Common myeloid progenitor, CD34-positive (primary cell): ENCODE measurements around the gene RAB11FIP3.
"Not testable (repeated sequence)": the region's sequence is repeated elsewhere in the genome, so short reads cannot be mapped to it uniquely, and the experiment has no call there.

Experiments used
- CTCF ChIA-PET: fragments of 350-600 bp; sonication (Branson Sonifier 250); formaldehyde crosslinking; loops from one replicate; lab custom pipeline; 2021; ENCODE audit warnings: antibody characterized with exemption; lab: Charles Lee
- POLR2A ChIA-PET: fragments of 350-600 bp; sonication (Branson Sonifier 250); formaldehyde crosslinking; loops from one replicate; lab custom pipeline; 2021; ENCODE audit warnings: antibody characterized with exemption; lab: Charles Lee
- DNase-seq, 3 donors: peaks; one replicate each; pipeline versions ENCODE4 v3.0.0 to v3.0.0-alpha.2; 2013
- H3K27ac ChIP-seq, 2 experiments: 1 replicate in 1 of 2; 2 replicates in 1 of 2; pipeline ENCODE4 v1.7.0; 2013; ENCODE audit warnings: inconsistent platforms in 2 of 2, low read length in 2 of 2, mild to moderate bottlenecking in 2 of 2, low read depth in 1 of 2, moderate library complexity in 1 of 2; ENCODE audit not compliant: severe bottlenecking in 2 of 2, insufficient read depth in 1 of 2, poor library complexity in 1 of 2
- H3K27me3 ChIP-seq, 5 experiments: replicated peaks in 2 of 5; 1 replicate in 3 of 5; 2 replicates in 2 of 5; pipeline versions ENCODE4 v1.6.1 to v1.7.0; 2013; ENCODE audit warnings: low read length in 4 of 5, mild to moderate bottlenecking in 2 of 5, moderate library complexity in 2 of 5, inconsistent platforms in 1 of 5; ENCODE audit not compliant: insufficient read depth in 5 of 5, control insufficient read depth in 4 of 5
- H3K36me3 ChIP-seq, 4 experiments: 1 replicate in 2 of 4; 2 replicates in 2 of 4; pipeline versions ENCODE4 v1.6.1 to v1.7.0; 2013; ENCODE audit warnings: low read length in 3 of 4, control low read depth in 1 of 4, mild to moderate bottlenecking in 1 of 4; ENCODE audit not compliant: control insufficient read depth in 4 of 4, insufficient read depth in 4 of 4
- H3K4me1 ChIP-seq, 4 experiments: 1 replicate in 3 of 4; 2 replicates in 1 of 4; pipeline versions ENCODE4 v1.6.1 to v1.7.1; 2013; ENCODE audit warnings: low read length in 3 of 4, mild to moderate bottlenecking in 3 of 4, control low read depth in 1 of 4, inconsistent platforms in 1 of 4, moderate library complexity in 1 of 4; ENCODE audit not compliant: control insufficient read depth in 4 of 4, insufficient read depth in 4 of 4; ENCODE audit errors: control extremely low read depth in 1 of 4
- H3K4me3 ChIP-seq, 7 experiments: 1 replicate in 4 of 7; 2 replicates in 3 of 7; pipeline versions ENCODE4 v1.5.1 to v1.7.0; 2013; ENCODE audit warnings: mild to moderate bottlenecking in 7 of 7, low read length in 6 of 7, moderate library complexity in 6 of 7, inconsistent platforms in 2 of 7, low read depth in 2 of 7, control low read depth in 1 of 7; ENCODE audit not compliant: insufficient read depth in 4 of 7, control insufficient read depth in 1 of 7; ENCODE audit errors: extremely low read depth in 1 of 7
- H3K9me3 ChIP-seq, 5 experiments: 1 replicate in 4 of 5; 2 replicates in 1 of 5; pipeline versions ENCODE4 v1.6.1 to v1.7.1; 2013; ENCODE audit warnings: low read length in 4 of 5, mild to moderate bottlenecking in 2 of 5, inconsistent platforms in 1 of 5, low read depth in 1 of 5, moderate library complexity in 1 of 5; ENCODE audit not compliant: control insufficient read depth in 4 of 5, insufficient read depth in 2 of 5; ENCODE audit errors: control extremely low read depth in 1 of 5
- WGBS: methylation state at CpG from one replicate; pipeline ENCODE4 v1.1.5; 2013; ENCODE audit not compliant: insufficient coverage; 5-methylcytosine and 5-hydroxymethylcytosine counted together

Gene RAB11FIP3

GRCh38 chr16:473046-474043 is 47.9 kb downstream of the RAB11FIP3 start:
- no peaks in the 10 kb centered on the region for H3K27me3 ChIP-seq
- no peaks in the 10 kb centered on the region for H3K9me3 ChIP-seq
- peaks cover 0 to 18% (median 2%) of the 10 kb centered on the region in 4 experiments for H3K36me3 ChIP-seq
- 98% methylated on average over 29 of the region's 32 CpGs for WGBS
- no peak overlapping the region for H3K27ac ChIP-seq
- DNase-seq: no peak
- H3K4me1 ChIP-seq: peaks cover 0 to 23% (median 3%) of the 10 kb centered on the region in 4 experiments
- H3K4me3 ChIP-seq: no peak overlapping the region
- POLR2A ChIA-PET: no interaction called here
- CTCF ChIA-PET: interaction anchor here (0.8 to 1.2 kb wide), 2 partner anchors 14 to 17 kb away, joined by 3 read pairs; no protein-coding TSS in a partner anchor

- Histone ChIP-seq H3K4me1 (peaks cover 0 to 23% (median 3%) of the 10 kb centered on the region in 4 experiments), H3K9me3 (no peaks in the 10 kb centered on the region), H3K27me3 (no peaks in the 10 kb centered on the region), H3K27ac (no peak overlapping the region), H3K4me3 (no peak overlapping the region), H3K36me3 (peaks cover 0 to 18% (median 2%) of the 10 kb centered on the region in 4 experiments)
- WGBS: 94% methylated on average over 7 of the region's 19 CpGs
- CTCF ChIA-PET: interaction anchor here (0.8 kb wide), 1 partner anchor 16 kb away, joined by 3 read pairs; no protein-coding TSS in a partner anchor
- POLR2A ChIA-PET: no interaction called here
- no peak for DNase-seq
These were observed 49.1 kb downstream of the RAB11FIP3 start for GRCh38 chr16:474420-475122.

GRCh38 chr16:476039-476438 is 50.6 kb downstream of the RAB11FIP3 start:
- CTCF ChIA-PET: interaction anchor here (1.0 kb wide), 1 partner anchor 45 kb away, joined by 4 read pairs; no protein-coding TSS in a partner anchor
- DNase-seq: peak in 2 of 3 donors; percentile 39 to 45
- whole genome bisulfite sequencing: 97% methylated on average over 6 of the region's 6 CpGs

GRCh38 chr16:477301-478157 is 52.1 kb downstream of the RAB11FIP3 start:
- CTCF ChIA-PET: interaction anchor here (2.7 kb wide), 1 partner anchor 10 kb away, joined by 13 read pairs; no protein-coding TSS in a partner anchor
- Histone ChIP-seq H3K27ac (peak overlapping the region in 1 of 2 experiments; percentile 78), H3K9me3 (no peaks in the 10 kb centered on the region), H3K27me3 (no peaks in the 10 kb centered on the region), H3K4me3 (peak overlapping the region in 1 of 7 experiments; percentile 25), H3K36me3 (peaks cover 0 to 10% (median 3%) of the 10 kb centered on the region in 4 experiments), H3K4me1 (peaks cover 0 to 23% (median 3%) of the 10 kb centered on the region in 4 experiments)
- DNase-seq: peak; percentile 79 to 96 (median 95)
- POLR2A ChIA-PET: interaction anchor here (0.6 kb wide), 2 partner anchors 18 to 20 kb away, joined by 3 to 6 read pairs; no protein-coding TSS in a partner anchor
- WGBS: 23% methylated on average over 23 of the region's 23 CpGs

More at GRCh38 chr16:476039-476438, 50.6 kb downstream of the RAB11FIP3 start:
- Histone ChIP-seq H3K27me3 (no peaks in the 10 kb centered on the region), H3K9me3 (no peaks in the 10 kb centered on the region), H3K4me3 (no peak overlapping the region), H3K36me3 (peaks cover 0 to 18% (median 2%) of the 10 kb centered on the region in 4 experiments), H3K4me1 (peaks cover 0 to 23% (median 3%) of the 10 kb centered on the region in 4 experiments), H3K27ac (no peak overlapping the region)
- POLR2A ChIA-PET: no interaction called here

GRCh38 chr16:478287-478686 is 52.8 kb downstream of the RAB11FIP3 start:
- not testable (repeated sequence) for H3K4me3 ChIP-seq, DNase-seq, H3K9me3 ChIP-seq, H3K27ac ChIP-seq, H3K27me3 ChIP-seq
- CTCF ChIA-PET: interaction anchor here (2.7 kb wide), 1 partner anchor 10 kb away, joined by 13 read pairs; no protein-coding TSS in a partner anchor
- POLR2A ChIA-PET: interaction anchor here (0.6 kb wide), 1 partner anchor 19 kb away, joined by 6 read pairs; no protein-coding TSS in a partner anchor
- peaks cover 0 to 23% (median 3%) of the 10 kb centered on the region in 4 experiments for H3K4me1 ChIP-seq
- H3K36me3 ChIP-seq: peaks cover 0 to 12% (median 6%) of the 10 kb centered on the region in 4 experiments
- 97% methylated on average over 6 of the region's 10 CpGs for WGBS
